A673 (cell line): ENCODE data around the gene CHRNA7.

Experiments
- EZH2 ChIP-seq: fragments of 200-600 bp; sonication (generic); IDR thresholded peaks from 2 replicates; pipeline ENCODE4 v1.6.1; 2017; ENCODE audit warnings: borderline replicate concordance, low read depth, mild to moderate bottlenecking, mixed read lengths, antibody characterized with exemption, low read length; ENCODE audit not compliant: poor library complexity, severe bottlenecking
- TF ChIP-seq, protein P1 (sequence below): fragments of 300-800, 200-600 bp; sonication (generic); conservative IDR thresholded peaks from 2 replicates; pipeline ENCODE4 v1.5.1; 2017; ENCODE audit warnings: low read depth, mild to moderate bottlenecking, antibody characterized with exemption, low read length, moderate library complexity, mixed read lengths

DNA sequence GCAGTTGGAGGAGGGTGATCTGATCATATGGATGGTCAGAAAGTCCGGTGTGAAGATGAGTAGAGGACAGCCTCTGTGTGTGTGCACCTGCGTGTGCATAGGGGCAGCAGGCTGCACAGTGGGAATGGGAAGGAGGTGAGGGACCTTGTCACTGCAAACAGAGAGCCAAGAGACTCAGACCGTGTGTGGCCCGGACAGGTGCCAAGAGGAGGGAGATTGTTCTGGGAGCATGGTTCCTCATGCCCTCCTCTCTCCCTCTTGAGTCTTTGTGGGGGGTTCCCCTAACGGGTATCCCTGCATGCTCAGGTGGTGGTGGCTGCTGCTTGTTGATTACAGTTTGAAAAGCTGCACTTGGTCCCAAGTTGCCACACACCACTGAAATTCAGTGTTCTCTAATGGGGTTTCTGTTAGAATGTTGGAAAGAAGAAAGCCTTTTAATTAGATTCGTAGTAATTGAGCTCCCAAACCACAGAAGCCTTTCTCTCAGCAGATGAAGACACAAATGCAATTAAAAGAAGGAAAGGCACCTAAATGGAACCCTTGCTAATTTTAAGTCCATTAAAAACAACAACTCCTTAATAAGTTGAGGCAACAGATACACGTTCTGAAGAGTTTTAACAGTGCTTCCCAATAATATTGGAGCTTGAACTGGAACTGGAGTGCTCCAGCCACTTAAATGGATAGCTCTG, 68.9 kb downstream of the CHRNA7 start:
- TF ChIP-seq, protein P1, sequence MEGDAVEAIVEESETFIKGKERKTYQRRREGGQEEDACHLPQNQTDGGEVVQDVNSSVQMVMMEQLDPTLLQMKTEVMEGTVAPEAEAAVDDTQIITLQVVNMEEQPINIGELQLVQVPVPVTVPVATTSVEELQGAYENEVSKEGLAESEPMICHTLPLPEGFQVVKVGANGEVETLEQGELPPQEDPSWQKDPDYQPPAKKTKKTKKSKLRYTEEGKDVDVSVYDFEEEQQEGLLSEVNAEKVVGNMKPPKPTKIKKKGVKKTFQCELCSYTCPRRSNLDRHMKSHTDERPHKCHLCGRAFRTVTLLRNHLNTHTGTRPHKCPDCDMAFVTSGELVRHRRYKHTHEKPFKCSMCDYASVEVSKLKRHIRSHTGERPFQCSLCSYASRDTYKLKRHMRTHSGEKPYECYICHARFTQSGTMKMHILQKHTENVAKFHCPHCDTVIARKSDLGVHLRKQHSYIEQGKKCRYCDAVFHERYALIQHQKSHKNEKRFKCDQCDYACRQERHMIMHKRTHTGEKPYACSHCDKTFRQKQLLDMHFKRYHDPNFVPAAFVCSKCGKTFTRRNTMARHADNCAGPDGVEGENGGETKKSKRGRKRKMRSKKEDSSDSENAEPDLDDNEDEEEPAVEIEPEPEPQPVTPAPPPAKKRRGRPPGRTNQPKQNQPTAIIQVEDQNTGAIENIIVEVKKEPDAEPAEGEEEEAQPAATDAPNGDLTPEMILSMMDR = no peak
- no peak for TF ChIP-seq EZH2
